K562 (cell line): ENCODE measurements around the gene PRICKLE3. TPM values are rescaled to one million over a fixed set of nuclear protein-coding genes. Genes with fewer than 3 reads are reported as not detected.
A peak's percentile ranks its signal among the peaks of the same experiment; 100 is the strongest.

Experiments
- ARID1B ChIP-seq: fragments of 450-650 bp; IDR thresholded peaks from 2 replicates; pipeline ENCODE4 v1.6.1; 2016; ENCODE audit warnings: antibody characterized with exemption, mild to moderate bottlenecking, inconsistent platforms
- CREBBP ChIP-seq: IDR thresholded peaks from one replicate; pipeline ENCODE4 v1.6.1; 2012; ENCODE audit warnings: low read depth, mild to moderate bottlenecking, control low read depth, inconsistent platforms, low read length
- DNMT1 ChIP-seq: fragments of 450-650 bp; IDR thresholded peaks from 2 replicates; pipeline ENCODE4 v1.6.1; 2016; ENCODE audit warnings: antibody characterized with exemption, mild to moderate bottlenecking
- HDAC6 ChIP-seq: IDR thresholded peaks from 2 replicates; pipeline ENCODE4 v1.6.1; 2012; ENCODE audit warnings: low read depth, mild to moderate bottlenecking, control low read depth, inconsistent platforms, low read length, moderate library complexity
- PML ChIP-seq: IDR thresholded peaks from 2 replicates; pipeline ENCODE4 v1.6.1; 2012; ENCODE audit warnings: low read length, inconsistent platforms
- RBM39 ChIP-seq: fragments of 200-400 bp; formaldehyde crosslinking; optimal IDR thresholded peaks from 2 replicates; pipeline ENCODE3; 2018; ENCODE audit warnings: low read depth, low read length
- ZKSCAN8 ChIP-seq: fragments of 200-800 bp; sonication (Bioruptor generic); IDR thresholded peaks from 2 replicates; pipeline ENCODE4 v1.6.1; 2016; ENCODE audit warnings: missing genetic modification characterization, missing compliant biosample characterization
- ZNF143 ChIP-seq: sonication (generic); formaldehyde crosslinking; IDR thresholded peaks from 2 replicates; pipeline ENCODE4 v1.9.0; 2022; ENCODE audit warnings: mild to moderate bottlenecking, missing genetic modification reagents
- ZNF354B ChIP-seq: fragments of 250-450 bp; sonication (Bioruptor Pico); IDR thresholded peaks from 2 replicates; pipeline ENCODE4 v1.4.0; 2020
- ZNF707 ChIP-seq: fragments of 250-450 bp; sonication (Bioruptor Pico); conservative IDR thresholded peaks from 2 replicates; pipeline ENCODE4 v1.8.0; 2022; ENCODE audit warnings: inconsistent platforms, mild to moderate bottlenecking, moderate library complexity
- ZNF76 ChIP-seq: fragments of 250-450 bp; sonication (Bioruptor Pico); IDR thresholded peaks from 2 replicates; pipeline ENCODE4 v1.4.0; 2020; ENCODE audit warnings: mild to moderate bottlenecking, moderate library complexity, borderline replicate concordance
- polyA plus RNA-seq, 8 experiments: library from polyadenylated mRNA; depleted of rRNA in 4 of 8; stranded (reverse) in 5 of 8; unstranded in 3 of 8; fragments of >200 nt; fragmentation: Nextera tagmentation in 2 of 8; fragmentation: Illumina TruSeq in 1 of 8; extraction: Ambion mirVana in 2 of 8; extraction: Trizol in 1 of 8; gene quantifications; 2 replicates each; pipeline versions ENCODE4 v1.2.1 to v1.2.3, GENCODE V29; 2011 to 2014; ENCODE audit warnings: inconsistent platforms in 1 of 8, missing spikeins in 1 of 8
- total RNA-seq, 7 experiments: library from RNA; depleted of rRNA in 6 of 7; stranded (reverse); fragments of >200 nt in 6 of 7; fragmentation: Illumina TruSeq in 2 of 7; extraction: Trizol in 2 of 7; gene quantifications; 2 replicates each; pipeline versions ENCODE4 v1.2.1 to v1.2.3, GENCODE V29; 2011 to 2021; ENCODE audit warnings: low replicate concordance in 1 of 7
- TF ChIP-seq, protein P1 (sequence below): fragments of 450-650 bp; IDR thresholded peaks from 2 replicates; pipeline ENCODE4 v1.6.1; 2016; ENCODE audit warnings: mild to moderate bottlenecking, moderate library complexity
- TF ChIP-seq, protein P2 (sequence below): fragments of 250-450 bp; sonication (Bioruptor Pico); IDR thresholded peaks from 2 replicates; pipeline ENCODE4 v1.8.0; 2021; ENCODE audit warnings: borderline replicate concordance, mild to moderate bottlenecking, moderate library complexity; ENCODE audit not compliant: poor library complexity, severe bottlenecking
- TF ChIP-seq, protein P3 (sequence below): fragments of 450-650 bp; conservative IDR thresholded peaks from 2 replicates; pipeline ENCODE4 v1.6.1; 2016; ENCODE audit warnings: missing genetic modification characterization, low read depth, mild to moderate bottlenecking, missing compliant biosample characterization, moderate library complexity

The PRICKLE3 gene
- total and polyA plus RNA-seq, 9 of the 15 experiments (the other 6 are each of a cell fraction or from before 2014, with no cell fraction given) = 1.1 to 44.3 (median 14.0) TPM

DNA sequence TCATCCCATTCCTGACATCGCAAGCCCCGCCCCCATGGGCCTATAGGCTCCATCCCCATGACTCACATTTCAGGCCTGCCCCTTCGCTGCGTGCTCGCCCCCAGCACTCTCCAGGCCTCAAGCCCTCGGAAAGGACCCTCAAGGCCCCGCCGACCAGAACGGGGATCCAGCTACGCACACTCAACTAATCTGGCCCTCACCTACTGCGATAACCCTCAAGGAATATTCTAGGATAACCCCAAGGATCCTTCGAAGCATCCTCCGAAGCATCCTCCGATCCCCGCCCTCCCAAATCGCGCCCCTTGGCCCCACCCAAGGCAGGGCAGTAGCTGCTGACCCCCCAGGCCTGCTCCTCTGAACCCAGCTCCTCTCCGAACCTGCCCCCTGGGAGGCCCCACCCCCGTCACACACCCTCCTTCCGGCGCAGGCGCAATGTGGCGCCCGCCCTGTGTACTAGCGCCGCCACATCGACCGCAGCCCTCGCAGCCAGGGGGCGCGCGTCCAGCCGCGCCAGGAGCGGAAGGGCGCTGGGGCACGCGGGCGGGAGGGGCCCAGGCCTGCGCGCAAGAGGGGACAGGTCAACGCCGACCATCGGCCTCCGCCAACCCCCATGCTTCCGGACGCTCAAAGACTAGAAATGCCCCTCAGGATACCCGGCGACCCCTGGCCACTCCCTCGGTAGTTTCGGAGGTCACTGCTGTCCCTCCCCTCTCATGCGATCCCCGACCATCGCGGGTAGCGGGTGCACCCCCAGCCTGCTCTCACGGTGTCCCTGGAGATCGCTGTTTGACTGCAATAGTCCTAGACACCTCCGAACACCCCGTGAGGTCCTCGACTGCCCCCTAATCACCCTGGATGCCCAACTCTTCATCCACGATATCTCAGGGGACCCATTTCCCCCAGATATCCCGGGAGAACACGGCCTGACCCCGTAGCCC lies 30.0 kb downstream of the PRICKLE3 start (continued):
- TF ChIP-seq, protein P1, sequence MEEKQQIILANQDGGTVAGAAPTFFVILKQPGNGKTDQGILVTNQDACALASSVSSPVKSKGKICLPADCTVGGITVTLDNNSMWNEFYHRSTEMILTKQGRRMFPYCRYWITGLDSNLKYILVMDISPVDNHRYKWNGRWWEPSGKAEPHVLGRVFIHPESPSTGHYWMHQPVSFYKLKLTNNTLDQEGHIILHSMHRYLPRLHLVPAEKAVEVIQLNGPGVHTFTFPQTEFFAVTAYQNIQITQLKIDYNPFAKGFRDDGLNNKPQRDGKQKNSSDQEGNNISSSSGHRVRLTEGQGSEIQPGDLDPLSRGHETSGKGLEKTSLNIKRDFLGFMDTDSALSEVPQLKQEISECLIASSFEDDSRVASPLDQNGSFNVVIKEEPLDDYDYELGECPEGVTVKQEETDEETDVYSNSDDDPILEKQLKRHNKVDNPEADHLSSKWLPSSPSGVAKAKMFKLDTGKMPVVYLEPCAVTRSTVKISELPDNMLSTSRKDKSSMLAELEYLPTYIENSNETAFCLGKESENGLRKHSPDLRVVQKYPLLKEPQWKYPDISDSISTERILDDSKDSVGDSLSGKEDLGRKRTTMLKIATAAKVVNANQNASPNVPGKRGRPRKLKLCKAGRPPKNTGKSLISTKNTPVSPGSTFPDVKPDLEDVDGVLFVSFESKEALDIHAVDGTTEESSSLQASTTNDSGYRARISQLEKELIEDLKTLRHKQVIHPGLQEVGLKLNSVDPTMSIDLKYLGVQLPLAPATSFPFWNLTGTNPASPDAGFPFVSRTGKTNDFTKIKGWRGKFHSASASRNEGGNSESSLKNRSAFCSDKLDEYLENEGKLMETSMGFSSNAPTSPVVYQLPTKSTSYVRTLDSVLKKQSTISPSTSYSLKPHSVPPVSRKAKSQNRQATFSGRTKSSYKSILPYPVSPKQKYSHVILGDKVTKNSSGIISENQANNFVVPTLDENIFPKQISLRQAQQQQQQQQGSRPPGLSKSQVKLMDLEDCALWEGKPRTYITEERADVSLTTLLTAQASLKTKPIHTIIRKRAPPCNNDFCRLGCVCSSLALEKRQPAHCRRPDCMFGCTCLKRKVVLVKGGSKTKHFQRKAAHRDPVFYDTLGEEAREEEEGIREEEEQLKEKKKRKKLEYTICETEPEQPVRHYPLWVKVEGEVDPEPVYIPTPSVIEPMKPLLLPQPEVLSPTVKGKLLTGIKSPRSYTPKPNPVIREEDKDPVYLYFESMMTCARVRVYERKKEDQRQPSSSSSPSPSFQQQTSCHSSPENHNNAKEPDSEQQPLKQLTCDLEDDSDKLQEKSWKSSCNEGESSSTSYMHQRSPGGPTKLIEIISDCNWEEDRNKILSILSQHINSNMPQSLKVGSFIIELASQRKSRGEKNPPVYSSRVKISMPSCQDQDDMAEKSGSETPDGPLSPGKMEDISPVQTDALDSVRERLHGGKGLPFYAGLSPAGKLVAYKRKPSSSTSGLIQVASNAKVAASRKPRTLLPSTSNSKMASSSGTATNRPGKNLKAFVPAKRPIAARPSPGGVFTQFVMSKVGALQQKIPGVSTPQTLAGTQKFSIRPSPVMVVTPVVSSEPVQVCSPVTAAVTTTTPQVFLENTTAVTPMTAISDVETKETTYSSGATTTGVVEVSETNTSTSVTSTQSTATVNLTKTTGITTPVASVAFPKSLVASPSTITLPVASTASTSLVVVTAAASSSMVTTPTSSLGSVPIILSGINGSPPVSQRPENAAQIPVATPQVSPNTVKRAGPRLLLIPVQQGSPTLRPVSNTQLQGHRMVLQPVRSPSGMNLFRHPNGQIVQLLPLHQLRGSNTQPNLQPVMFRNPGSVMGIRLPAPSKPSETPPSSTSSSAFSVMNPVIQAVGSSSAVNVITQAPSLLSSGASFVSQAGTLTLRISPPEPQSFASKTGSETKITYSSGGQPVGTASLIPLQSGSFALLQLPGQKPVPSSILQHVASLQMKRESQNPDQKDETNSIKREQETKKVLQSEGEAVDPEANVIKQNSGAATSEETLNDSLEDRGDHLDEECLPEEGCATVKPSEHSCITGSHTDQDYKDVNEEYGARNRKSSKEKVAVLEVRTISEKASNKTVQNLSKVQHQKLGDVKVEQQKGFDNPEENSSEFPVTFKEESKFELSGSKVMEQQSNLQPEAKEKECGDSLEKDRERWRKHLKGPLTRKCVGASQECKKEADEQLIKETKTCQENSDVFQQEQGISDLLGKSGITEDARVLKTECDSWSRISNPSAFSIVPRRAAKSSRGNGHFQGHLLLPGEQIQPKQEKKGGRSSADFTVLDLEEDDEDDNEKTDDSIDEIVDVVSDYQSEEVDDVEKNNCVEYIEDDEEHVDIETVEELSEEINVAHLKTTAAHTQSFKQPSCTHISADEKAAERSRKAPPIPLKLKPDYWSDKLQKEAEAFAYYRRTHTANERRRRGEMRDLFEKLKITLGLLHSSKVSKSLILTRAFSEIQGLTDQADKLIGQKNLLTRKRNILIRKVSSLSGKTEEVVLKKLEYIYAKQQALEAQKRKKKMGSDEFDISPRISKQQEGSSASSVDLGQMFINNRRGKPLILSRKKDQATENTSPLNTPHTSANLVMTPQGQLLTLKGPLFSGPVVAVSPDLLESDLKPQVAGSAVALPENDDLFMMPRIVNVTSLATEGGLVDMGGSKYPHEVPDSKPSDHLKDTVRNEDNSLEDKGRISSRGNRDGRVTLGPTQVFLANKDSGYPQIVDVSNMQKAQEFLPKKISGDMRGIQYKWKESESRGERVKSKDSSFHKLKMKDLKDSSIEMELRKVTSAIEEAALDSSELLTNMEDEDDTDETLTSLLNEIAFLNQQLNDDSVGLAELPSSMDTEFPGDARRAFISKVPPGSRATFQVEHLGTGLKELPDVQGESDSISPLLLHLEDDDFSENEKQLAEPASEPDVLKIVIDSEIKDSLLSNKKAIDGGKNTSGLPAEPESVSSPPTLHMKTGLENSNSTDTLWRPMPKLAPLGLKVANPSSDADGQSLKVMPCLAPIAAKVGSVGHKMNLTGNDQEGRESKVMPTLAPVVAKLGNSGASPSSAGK = peak; percentile 96
- no peak for TF ChIP-seq CREBBP
- no peak for TF ChIP-seq RBM39
- TF ChIP-seq ZNF354B (CRISPR knock-in tag) = no peak
- no peak for TF ChIP-seq DNMT1
- TF ChIP-seq ZKSCAN8 (CRISPR knock-in tag) = no peak
- TF ChIP-seq ARID1B = no peak; the same call in 1 of the 2 replicates
- no peak for TF ChIP-seq HDAC6
- 0 out of 2 replicates have a peak, but pooled peaks have one; percentile 18 for TF ChIP-seq PML
- no peak for TF ChIP-seq ZNF707 (CRISPR knock-in tag)
- TF ChIP-seq, protein P2, sequence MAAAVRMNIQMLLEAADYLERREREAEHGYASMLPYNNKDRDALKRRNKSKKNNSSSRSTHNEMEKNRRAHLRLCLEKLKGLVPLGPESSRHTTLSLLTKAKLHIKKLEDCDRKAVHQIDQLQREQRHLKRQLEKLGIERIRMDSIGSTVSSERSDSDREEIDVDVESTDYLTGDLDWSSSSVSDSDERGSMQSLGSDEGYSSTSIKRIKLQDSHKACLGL (CRISPR knock-in tag) = no peak
- TF ChIP-seq, protein P3, sequence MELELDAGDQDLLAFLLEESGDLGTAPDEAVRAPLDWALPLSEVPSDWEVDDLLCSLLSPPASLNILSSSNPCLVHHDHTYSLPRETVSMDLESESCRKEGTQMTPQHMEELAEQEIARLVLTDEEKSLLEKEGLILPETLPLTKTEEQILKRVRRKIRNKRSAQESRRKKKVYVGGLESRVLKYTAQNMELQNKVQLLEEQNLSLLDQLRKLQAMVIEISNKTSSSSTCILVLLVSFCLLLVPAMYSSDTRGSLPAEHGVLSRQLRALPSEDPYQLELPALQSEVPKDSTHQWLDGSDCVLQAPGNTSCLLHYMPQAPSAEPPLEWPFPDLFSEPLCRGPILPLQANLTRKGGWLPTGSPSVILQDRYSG (tag) = peak; percentile 44; the same call in 1 of the 2 replicates
- TF ChIP-seq ZNF76 = no peak
- TF ChIP-seq ZNF143 = peak; percentile 62; the same call in 1 of the 2 replicates
